GM12864 (cell line): ENCODE data around the gene ULK4.

Experiments used
- DNase-seq: peaks from one replicate; pipeline ENCODE4 v3.0.0-alpha.2; 2011; ENCODE audit warnings: low read depth
- H3K4me3 ChIP-seq: 2 replicates; pipeline ENCODE4 v1.5.1; 2011; ENCODE audit warnings: mild to moderate bottlenecking, low read depth, low read length, control low read depth
- TF ChIP-seq, protein P1 (sequence below): IDR thresholded peaks from 2 replicates; pipeline ENCODE4 v1.5.1; 2011; ENCODE audit warnings: low read depth, mild to moderate bottlenecking, moderate library complexity, low read length, control low read depth, inconsistent platforms; ENCODE audit errors: missing control alignments

Gene ULK4

GRCh38 chr3:41920406-41920965 lies 41.4 kb downstream of the ULK4 start:
- DNase-seq, result no peak
- TF ChIP-seq, protein P1, sequence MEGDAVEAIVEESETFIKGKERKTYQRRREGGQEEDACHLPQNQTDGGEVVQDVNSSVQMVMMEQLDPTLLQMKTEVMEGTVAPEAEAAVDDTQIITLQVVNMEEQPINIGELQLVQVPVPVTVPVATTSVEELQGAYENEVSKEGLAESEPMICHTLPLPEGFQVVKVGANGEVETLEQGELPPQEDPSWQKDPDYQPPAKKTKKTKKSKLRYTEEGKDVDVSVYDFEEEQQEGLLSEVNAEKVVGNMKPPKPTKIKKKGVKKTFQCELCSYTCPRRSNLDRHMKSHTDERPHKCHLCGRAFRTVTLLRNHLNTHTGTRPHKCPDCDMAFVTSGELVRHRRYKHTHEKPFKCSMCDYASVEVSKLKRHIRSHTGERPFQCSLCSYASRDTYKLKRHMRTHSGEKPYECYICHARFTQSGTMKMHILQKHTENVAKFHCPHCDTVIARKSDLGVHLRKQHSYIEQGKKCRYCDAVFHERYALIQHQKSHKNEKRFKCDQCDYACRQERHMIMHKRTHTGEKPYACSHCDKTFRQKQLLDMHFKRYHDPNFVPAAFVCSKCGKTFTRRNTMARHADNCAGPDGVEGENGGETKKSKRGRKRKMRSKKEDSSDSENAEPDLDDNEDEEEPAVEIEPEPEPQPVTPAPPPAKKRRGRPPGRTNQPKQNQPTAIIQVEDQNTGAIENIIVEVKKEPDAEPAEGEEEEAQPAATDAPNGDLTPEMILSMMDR, result no peak
- no peak overlapping the region for H3K4me3 ChIP-seq

DNA sequence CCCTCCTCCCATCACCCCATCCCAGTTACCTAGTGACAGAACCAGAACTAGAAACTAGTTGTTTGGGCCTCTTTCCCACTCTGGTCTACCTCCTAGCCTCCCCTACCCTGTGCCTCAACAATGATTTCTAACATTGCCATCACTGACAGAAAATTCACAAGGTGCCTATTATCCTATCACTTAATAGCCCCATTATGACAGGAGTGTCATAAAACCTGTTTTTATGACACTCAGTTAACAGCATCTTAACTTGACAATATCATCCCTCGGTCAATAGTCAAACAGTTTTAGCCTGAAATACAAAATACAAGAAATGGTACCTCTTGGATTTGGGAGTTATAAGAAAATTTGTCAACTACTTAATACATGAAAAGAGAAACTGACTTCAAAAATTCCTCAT lies 46.5 kb downstream of the ULK4 start:
- no peak overlapping the region for H3K4me3 ChIP-seq
- TF ChIP-seq, protein P1, result no peak
- DNase-seq, result no peak

DNA sequence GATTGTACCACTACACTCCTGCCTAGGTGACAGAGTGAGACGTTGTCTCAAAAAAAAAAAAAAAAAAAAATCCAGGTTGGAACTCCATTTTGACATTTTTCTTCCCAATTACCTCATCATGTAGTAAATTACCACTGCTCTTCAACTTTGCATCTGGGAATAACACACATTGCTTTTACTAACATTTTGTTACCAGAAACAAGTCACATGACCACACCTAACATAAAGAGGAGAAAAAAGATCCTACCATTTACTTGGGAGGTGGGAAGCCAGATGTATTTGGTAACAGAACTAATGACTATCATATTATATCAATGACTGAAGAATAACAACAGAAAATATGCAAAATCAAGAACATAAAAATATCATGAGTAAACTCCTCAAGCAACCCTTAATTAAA lies 49.6 kb downstream of the ULK4 start:
- DNase-seq, result no peak
- H3K4me3 ChIP-seq, result no peak overlapping the region
- TF ChIP-seq, protein P1, result no peak

DNA sequence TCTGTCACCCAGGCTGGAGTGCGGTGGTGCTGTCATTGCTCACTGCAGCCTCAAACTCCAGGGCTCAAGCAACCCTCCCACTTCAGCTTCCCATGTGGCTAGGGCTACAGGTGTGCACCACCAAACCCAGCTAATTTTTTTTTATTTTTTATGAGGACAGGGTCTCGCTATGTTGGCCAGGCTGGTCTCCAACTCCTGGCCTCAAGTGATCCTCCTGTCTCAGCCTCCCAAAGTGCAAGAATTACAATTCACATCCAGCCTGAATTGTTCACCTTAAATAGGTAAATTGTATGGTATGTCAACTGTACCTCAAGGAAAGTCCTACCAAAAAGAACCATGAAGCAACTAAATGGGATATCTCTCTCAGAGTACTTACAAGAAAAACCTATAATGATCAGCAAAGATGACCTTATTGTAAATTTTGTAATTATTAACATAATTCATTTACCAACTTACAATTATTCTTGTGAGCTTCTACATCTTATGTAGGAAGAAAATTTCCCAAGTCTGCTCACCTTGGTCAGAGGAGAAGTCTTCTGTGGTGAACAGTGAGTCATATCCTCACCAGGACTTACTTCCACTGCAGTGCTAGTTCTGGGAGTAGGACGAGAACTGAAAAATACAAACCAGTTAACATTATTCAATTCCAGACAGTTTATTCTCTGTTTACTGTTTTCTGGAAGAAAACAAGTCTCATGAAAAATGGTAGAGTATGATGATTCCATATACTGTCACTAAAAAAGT lies 54.4 kb downstream of the ULK4 start:
- TF ChIP-seq, protein P1, result no peak
- no peak for DNase-seq
- H3K4me3 ChIP-seq, result no peak overlapping the region

DNA sequence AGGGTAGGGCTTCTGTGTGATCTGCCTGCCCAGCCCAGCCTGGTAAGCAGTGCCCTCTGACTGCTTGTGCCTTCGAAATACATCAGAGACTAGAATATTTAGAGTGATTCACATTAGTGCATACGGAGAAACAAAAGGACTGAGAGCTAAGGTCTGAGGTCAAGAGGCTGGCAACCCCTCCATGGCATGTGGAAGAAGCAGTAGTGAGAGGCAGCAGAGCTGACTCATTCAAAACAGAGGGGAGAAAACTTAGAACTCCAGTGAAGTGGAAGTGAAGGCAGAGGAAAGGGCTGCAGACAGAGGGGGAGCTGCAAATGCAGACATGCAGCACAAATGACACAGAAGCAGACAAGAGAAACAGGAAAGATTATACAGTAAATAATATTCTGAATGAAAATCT lies 61.6 kb downstream of the ULK4 start:
- TF ChIP-seq, protein P1, result no peak
- no peak overlapping the region for H3K4me3 ChIP-seq
- DNase-seq, result no peak

DNA sequence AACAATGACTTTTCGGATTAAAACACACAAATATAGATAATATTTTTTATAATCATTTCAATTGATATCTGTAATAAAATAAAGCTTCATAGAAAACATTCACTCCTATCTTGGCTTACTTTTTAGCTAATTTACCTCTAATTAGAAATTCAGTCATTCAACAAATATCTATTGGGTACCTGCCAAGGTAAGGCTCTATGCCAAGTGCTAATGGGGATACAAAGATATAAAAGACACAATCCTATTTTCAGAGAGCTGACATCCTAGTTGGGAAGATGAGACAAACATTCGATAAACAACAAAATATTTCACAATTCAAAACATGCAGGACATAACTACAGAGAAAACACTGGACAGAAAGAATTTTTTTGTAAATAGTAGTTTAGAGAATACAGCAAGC lies 63.3 kb downstream of the ULK4 start:
- TF ChIP-seq, protein P1, result no peak
- no peak for DNase-seq
- H3K4me3 ChIP-seq, result no peak overlapping the region

- no peak for DNase-seq
- TF ChIP-seq, protein P1, result peak; percentile 15
- H3K4me3 ChIP-seq, result no peak overlapping the region
Measured at GRCh38 chr3:41893977-41894376, 67.9 kb downstream of the ULK4 start.
